ENCODE measurements around the gene HOXA10.

DNA sequence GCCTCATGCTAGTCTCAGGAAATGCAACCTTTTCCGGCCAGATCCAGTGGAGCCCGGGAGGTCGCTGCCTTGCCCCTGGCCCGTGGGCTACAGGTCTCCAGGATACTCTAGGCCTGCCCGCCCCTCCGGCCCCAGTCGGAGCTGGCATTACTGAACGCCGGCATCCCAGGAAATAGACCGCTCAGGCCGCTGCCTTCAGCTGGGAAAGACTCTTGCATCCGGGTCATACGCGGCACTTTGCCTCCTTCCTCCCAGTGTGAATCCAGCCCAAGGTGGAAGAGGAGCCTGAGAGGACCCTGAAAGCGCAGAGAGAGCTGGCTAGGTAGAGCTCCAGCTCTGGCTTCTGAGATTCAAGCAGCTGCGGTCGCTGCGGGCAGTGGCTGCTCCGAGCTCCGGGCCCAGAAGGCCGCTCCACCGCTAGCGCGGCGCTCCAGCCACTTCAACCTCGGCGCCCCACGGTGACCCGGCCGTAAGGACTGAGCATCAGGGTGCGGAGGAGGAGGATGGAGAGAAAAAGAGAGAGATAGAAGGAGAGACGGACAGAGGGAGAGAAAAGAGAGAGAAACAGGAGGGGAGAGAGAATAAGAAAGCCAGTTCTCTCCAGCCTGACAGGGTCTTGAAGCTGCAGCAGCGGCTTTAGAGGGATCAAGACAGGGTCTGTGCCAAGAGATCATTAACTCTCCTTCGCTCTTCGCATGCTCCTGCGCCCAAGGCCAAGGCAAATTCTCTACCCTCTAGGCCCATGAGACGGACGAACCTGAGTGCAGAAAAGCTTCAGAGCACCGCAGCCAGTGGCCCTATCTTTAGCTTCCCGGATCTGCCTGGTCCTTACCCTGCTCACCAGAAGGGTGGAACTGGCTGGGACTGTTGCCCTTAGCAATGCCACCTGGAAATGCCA lies 1.8 kb upstream of the HOXA10 start:
- no peak for TF ChIP-seq CTCF (IDR thresholded peaks at IDR 0.05)
- no peak for TF ChIP-seq POLR2A (IDR thresholded peaks at IDR 0.05)
